HepG2 (cell line): Measurements from ENCODE around the gene TM4SF4. TPM values are rescaled to one million over a fixed set of nuclear protein-coding genes. Genes with fewer than 3 reads are reported as not detected.

Source experiments
- BHLHE40 ChIP-seq: IDR thresholded peaks from 2 replicates; pipeline ENCODE4 v1.6.1; 2011; ENCODE audit warnings: low read length, improper control_type of control experiment
- CBFB ChIP-seq: sonication (generic); formaldehyde crosslinking; IDR thresholded peaks from 2 replicates; pipeline ENCODE4 v1.4.0; 2020; ENCODE audit warnings: missing genetic modification reagents
- GABPB1 ChIP-seq: IDR thresholded peaks from 2 replicates; pipeline ENCODE4 v1.6.1; 2016; ENCODE audit warnings: mild to moderate bottlenecking, missing genetic modification reagents, moderate library complexity, missing compliant biosample characterization
- NPAS2 ChIP-seq: sonication (generic); formaldehyde crosslinking; IDR thresholded peaks from 2 replicates; pipeline ENCODE4 v1.8.0; 2022; ENCODE audit warnings: mild to moderate bottlenecking, missing genetic modification reagents, borderline replicate concordance
- SAFB2 ChIP-seq: sonication (generic); formaldehyde crosslinking; IDR thresholded peaks from 2 replicates; pipeline ENCODE4 v1.5.1; 2020; ENCODE audit warnings: missing genetic modification reagents, low read depth, mild to moderate bottlenecking, borderline replicate concordance
- ZNF224 ChIP-seq: sonication (generic); formaldehyde crosslinking; IDR thresholded peaks from 2 replicates; pipeline ENCODE4 v1.5.0; 2020; ENCODE audit warnings: mild to moderate bottlenecking, missing genetic modification reagents
- ZNF510 ChIP-seq: sonication (generic); formaldehyde crosslinking; IDR thresholded peaks from 2 replicates; pipeline ENCODE4 v1.4.0; 2020; ENCODE audit warnings: low read depth, mild to moderate bottlenecking, missing genetic modification reagents
- ZNF703 ChIP-seq: sonication (generic); formaldehyde crosslinking; IDR thresholded peaks from 2 replicates; pipeline ENCODE4 v1.5.1; 2020; ENCODE audit warnings: missing genetic modification reagents, mild to moderate bottlenecking, moderate library complexity, borderline replicate concordance
- ZNF777 ChIP-seq: sonication (generic); formaldehyde crosslinking; IDR thresholded peaks from 2 replicates; pipeline ENCODE4 v1.4.0; 2020; ENCODE audit warnings: missing genetic modification reagents
- polyA plus RNA-seq, 8 experiments: library from polyadenylated mRNA; depleted of rRNA in 3 of 8; stranded (reverse) in 7 of 8; unstranded in 1 of 8; fragments of >200 nt; fragmentation: Illumina TruSeq in 4 of 8; extraction: Trizol in 4 of 8; gene quantifications; 2 replicates each; pipeline versions ENCODE4 v1.2.1 to v1.2.3, GENCODE V29; 2011 to 2016; ENCODE audit warnings: low read depth in 4 of 8, missing spikeins in 1 of 8, mixed read lengths in 1 of 8; ENCODE audit not compliant: insufficient read depth in 1 of 8
- total RNA-seq, 5 experiments: library from RNA; depleted of rRNA; stranded (reverse); fragments of >200 nt; fragmentation: Illumina TruSeq; extraction: Trizol; gene quantifications; 2 replicates each; pipeline ENCODE4 v1.2.3, GENCODE V29; 2016; ENCODE audit warnings: low read depth in 1 of 5
- TF ChIP-seq, protein P1 (sequence below): sonication (generic); formaldehyde crosslinking; IDR thresholded peaks from 2 replicates; pipeline ENCODE4 v1.5.1; 2020; ENCODE audit warnings: mild to moderate bottlenecking, missing genetic modification reagents, moderate library complexity
- TF ChIP-seq, protein P2 (sequence below): sonication (generic); formaldehyde crosslinking; IDR thresholded peaks from 2 replicates; pipeline ENCODE4 v1.4.0; 2020; ENCODE audit warnings: missing genetic modification reagents
- TF ChIP-seq, protein P3 (sequence below): sonication (generic); formaldehyde crosslinking; IDR thresholded peaks from 2 replicates; pipeline ENCODE4 v1.5.0; 2020; ENCODE audit warnings: mild to moderate bottlenecking, missing genetic modification reagents
- TF ChIP-seq, protein P4 (sequence below): sonication (generic); formaldehyde crosslinking; IDR thresholded peaks from 2 replicates; pipeline ENCODE4 v1.5.1; 2020; ENCODE audit warnings: mild to moderate bottlenecking, moderate library complexity, missing genetic modification reagents
- TF ChIP-seq, protein P5 (sequence below): sonication (generic); formaldehyde crosslinking; conservative IDR thresholded peaks from 2 replicates; pipeline ENCODE4 v1.4.0; 2020; ENCODE audit warnings: missing genetic modification reagents
- TF ChIP-seq, protein P6 (sequence below): sonication (generic); formaldehyde crosslinking; IDR thresholded peaks from 2 replicates; pipeline ENCODE4 v1.8.0; 2022; ENCODE audit warnings: missing genetic modification reagents, low read depth, mild to moderate bottlenecking, borderline replicate concordance
- TF ChIP-seq, protein P7 (sequence below): IDR thresholded peaks from 2 replicates; pipeline ENCODE4 v1.6.1; 2016; ENCODE audit warnings: low read depth, borderline replicate concordance
- TF ChIP-seq, protein P8 (sequence below): sonication (generic); formaldehyde crosslinking; conservative IDR thresholded peaks from 2 replicates; pipeline ENCODE4 v1.4.0; 2020; ENCODE audit warnings: missing genetic modification reagents

TM4SF4 gene
- total and polyA plus RNA-seq, 2 of the 13 experiments (the other 11 are each of a cell fraction or from before 2014, with no cell fraction given), result 0.63 to 0.95 TPM

DNA sequence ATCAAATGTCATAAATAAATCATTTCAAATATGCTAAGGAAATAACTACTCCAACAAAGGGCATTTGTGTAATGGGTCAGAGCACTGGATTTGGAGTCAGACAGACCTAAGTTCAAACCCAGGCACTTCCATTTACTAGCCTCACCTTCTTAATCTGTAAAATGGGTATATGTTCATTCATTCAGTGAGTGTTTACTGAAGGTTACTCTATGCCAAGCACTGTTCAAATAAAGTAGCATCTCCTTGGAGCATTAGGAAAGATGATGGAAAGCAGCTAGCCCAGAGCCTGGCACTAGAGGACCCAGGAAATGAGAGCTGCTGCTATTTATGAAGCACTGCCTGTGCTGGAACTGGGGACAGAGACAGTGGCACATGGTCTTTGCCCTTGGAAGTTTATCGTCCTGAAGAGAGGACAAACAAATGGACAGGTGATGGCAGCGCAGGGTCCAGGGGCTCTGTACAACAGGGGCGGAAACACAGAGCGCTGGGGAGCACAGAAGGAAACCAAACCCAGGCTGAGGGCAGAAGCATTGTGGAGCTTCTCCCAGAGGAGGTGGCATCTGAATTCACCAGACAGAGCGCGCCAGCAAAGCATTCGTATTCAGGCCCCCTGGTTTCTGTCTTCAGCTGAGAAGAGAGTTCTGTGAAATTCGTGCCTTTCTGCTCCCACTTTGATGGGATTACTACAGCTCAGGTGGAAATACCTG, 19.0 kb downstream of the TM4SF4 start (continued):
- TF ChIP-seq, protein P1, sequence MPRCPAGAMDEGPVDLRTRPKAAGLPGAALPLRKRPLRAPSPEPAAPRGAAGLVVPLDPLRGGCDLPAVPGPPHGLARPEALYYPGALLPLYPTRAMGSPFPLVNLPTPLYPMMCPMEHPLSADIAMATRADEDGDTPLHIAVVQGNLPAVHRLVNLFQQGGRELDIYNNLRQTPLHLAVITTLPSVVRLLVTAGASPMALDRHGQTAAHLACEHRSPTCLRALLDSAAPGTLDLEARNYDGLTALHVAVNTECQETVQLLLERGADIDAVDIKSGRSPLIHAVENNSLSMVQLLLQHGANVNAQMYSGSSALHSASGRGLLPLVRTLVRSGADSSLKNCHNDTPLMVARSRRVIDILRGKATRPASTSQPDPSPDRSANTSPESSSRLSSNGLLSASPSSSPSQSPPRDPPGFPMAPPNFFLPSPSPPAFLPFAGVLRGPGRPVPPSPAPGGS (CRISPR knock-in tag), result no peak
- TF ChIP-seq BHLHE40 (no peak), GABPB1 (CRISPR knock-in tag) (no peak), ZNF777 (CRISPR knock-in tag) (no peak), NPAS2 (CRISPR knock-in tag) (no peak), SAFB2 (CRISPR knock-in tag) (no peak), ZNF510 (0 out of 2 replicates have a peak, but pooled peaks have one; percentile 67), ZNF224 (CRISPR knock-in tag) (no peak), ZNF703 (CRISPR knock-in tag) (no peak), CBFB (no peak)
- TF ChIP-seq, protein P2, sequence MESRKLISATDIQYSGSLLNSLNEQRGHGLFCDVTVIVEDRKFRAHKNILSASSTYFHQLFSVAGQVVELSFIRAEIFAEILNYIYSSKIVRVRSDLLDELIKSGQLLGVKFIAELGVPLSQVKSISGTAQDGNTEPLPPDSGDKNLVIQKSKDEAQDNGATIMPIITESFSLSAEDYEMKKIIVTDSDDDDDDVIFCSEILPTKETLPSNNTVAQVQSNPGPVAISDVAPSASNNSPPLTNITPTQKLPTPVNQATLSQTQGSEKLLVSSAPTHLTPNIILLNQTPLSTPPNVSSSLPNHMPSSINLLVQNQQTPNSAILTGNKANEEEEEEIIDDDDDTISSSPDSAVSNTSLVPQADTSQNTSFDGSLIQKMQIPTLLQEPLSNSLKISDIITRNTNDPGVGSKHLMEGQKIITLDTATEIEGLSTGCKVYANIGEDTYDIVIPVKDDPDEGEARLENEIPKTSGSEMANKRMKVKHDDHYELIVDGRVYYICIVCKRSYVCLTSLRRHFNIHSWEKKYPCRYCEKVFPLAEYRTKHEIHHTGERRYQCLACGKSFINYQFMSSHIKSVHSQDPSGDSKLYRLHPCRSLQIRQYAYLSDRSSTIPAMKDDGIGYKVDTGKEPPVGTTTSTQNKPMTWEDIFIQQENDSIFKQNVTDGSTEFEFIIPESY (CRISPR knock-in tag), result peak; percentile 9; the same call in 1 of the 2 replicates
- TF ChIP-seq, protein P3, sequence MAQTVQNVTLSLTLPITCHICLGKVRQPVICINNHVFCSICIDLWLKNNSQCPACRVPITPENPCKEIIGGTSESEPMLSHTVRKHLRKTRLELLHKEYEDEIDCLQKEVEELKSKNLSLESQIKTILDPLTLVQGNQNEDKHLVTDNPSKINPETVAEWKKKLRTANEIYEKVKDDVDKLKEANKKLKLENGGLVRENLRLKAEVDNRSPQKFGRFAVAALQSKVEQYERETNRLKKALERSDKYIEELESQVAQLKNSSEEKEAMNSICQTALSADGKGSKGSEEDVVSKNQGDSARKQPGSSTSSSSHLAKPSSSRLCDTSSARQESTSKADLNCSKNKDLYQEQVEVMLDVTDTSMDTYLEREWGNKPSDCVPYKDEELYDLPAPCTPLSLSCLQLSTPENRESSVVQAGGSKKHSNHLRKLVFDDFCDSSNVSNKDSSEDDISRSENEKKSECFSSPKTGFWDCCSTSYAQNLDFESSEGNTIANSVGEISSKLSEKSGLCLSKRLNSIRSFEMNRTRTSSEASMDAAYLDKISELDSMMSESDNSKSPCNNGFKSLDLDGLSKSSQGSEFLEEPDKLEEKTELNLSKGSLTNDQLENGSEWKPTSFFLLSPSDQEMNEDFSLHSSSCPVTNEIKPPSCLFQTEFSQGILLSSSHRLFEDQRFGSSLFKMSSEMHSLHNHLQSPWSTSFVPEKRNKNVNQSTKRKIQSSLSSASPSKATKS (CRISPR knock-in tag), result no peak
- TF ChIP-seq, protein P4, sequence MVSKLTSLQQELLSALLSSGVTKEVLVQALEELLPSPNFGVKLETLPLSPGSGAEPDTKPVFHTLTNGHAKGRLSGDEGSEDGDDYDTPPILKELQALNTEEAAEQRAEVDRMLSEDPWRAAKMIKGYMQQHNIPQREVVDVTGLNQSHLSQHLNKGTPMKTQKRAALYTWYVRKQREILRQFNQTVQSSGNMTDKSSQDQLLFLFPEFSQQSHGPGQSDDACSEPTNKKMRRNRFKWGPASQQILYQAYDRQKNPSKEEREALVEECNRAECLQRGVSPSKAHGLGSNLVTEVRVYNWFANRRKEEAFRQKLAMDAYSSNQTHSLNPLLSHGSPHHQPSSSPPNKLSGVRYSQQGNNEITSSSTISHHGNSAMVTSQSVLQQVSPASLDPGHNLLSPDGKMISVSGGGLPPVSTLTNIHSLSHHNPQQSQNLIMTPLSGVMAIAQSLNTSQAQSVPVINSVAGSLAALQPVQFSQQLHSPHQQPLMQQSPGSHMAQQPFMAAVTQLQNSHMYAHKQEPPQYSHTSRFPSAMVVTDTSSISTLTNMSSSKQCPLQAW (CRISPR knock-in tag), result peak; percentile 86
- TF ChIP-seq, protein P5, sequence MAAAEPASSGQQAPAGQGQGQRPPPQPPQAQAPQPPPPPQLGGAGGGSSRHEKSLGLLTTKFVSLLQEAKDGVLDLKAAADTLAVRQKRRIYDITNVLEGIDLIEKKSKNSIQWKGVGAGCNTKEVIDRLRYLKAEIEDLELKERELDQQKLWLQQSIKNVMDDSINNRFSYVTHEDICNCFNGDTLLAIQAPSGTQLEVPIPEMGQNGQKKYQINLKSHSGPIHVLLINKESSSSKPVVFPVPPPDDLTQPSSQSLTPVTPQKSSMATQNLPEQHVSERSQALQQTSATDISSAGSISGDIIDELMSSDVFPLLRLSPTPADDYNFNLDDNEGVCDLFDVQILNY, result no peak
- TF ChIP-seq, protein P6, sequence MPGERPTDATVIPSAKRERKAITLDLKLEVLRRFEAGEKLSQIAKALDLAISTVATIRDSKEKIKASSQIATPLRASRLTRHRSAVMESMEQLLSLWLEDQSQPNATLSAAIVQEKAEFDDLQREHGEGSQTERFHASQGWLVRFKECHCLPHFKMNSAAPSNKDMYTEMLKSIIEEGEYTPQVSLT (CRISPR knock-in tag), result no peak
- TF ChIP-seq, protein P7, sequence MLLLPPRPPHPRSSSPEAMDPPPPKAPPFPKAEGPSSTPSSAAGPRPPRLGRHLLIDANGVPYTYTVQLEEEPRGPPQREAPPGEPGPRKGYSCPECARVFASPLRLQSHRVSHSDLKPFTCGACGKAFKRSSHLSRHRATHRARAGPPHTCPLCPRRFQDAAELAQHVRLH (CRISPR knock-in tag), result peak; percentile 80; the same call in 1 of the 2 replicates
- TF ChIP-seq, protein P8, sequence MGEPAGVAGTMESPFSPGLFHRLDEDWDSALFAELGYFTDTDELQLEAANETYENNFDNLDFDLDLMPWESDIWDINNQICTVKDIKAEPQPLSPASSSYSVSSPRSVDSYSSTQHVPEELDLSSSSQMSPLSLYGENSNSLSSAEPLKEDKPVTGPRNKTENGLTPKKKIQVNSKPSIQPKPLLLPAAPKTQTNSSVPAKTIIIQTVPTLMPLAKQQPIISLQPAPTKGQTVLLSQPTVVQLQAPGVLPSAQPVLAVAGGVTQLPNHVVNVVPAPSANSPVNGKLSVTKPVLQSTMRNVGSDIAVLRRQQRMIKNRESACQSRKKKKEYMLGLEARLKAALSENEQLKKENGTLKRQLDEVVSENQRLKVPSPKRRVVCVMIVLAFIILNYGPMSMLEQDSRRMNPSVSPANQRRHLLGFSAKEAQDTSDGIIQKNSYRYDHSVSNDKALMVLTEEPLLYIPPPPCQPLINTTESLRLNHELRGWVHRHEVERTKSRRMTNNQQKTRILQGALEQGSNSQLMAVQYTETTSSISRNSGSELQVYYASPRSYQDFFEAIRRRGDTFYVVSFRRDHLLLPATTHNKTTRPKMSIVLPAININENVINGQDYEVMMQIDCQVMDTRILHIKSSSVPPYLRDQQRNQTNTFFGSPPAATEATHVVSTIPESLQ, result no peak
